ENCODE data around the gene ATP11B.
"Not testable (repeated sequence)": the region's sequence is repeated elsewhere in the genome, so short reads cannot be mapped to it uniquely, and the experiment has no call there.

Gene ATP11B

DNA sequence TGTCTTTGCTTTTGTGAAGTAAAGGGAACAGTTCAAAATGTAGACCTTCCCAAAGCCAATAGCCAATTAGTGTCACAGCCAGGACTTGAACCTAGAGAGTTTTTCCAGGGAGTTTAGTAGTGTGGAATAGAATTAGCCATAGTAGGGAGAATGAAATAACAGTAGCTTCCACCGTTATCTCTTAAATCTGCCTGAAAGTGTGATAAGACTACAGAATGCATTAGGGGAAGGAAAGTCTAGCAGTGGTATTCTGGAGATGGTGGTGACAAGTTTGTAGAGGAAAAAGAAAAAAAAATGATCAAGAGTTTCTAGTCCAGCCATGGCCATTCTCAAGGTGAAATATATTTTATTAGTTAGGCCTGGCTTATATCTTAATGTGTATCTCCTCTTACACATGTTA, 13.8 kb downstream of the ATP11B start:
- H3K27ac Mint-ChIP-seq, result no peak overlapping the region
- H3K36me3 Mint-ChIP-seq (ENCODE audit: low read depth), result peaks cover 12% of the 10 kb centered on the region
- H3K9me3 Mint-ChIP-seq, result no peaks in the 10 kb centered on the region
- H3K4me1 Mint-ChIP-seq (ENCODE audit: low read depth), result peaks cover 70% of the 10 kb centered on the region
- no peak overlapping the region for H3K4me3 Mint-ChIP-seq
- no peaks in the 10 kb centered on the region for H3K27me3 Mint-ChIP-seq

DNA sequence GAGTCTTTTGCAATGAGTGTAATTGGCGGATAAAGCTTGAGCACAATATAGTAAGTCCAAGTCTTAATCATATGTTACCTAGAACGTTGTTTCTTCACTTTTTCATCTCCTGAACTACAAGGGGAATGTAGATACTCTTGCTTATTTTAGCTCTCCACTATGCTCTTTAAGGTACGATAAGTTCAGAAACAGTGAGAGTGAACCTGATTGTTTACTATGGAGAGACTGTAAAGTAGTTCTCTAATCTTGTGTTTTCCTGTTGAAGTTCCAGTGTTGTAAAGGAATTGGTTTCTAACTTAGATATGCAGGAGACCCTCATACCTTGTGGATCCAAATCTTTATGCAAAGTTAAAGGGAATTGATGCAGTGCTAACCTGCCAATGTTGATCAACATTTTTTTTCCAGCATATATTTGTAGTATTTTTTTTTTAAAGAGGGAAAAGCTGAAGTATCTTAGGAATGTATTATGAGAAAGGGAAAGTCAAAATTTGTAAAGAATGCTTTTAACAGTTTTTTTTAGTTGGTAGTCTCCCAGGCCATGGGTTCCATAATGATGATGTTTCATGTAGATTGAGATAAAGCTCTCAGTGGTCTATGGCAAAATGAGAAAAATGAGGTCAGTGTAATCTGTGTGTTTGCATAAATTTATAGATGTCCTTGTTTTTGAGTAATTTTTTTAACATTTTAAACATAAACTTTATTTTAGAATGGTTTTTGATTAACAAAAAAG, 14.9 kb downstream of the ATP11B start:
- H3K27ac Mint-ChIP-seq, result no peak overlapping the region
- H3K4me3 Mint-ChIP-seq, result no peak overlapping the region

DNA sequence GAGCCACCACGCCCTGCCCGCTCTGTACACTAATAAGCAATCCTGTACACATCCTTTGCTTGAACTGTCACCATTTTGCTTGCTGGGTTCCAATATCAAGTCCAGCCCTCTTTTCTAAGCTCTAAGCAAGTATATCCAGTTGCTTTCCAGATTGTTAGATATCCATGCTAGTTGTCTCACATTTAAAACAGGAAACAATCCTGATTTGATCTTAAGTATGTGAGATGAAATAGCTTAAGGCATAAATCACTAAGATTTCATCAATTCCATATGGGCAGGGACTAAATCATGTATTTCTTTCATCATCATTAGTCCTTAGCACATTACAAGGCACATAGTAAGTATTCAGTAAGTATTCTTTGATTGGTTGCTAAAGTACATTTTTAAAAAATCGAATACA, 16.2 kb downstream of the ATP11B start:
- H3K27me3 Mint-ChIP-seq, result no peaks in the 10 kb centered on the region
- H3K9me3 Mint-ChIP-seq, result no peaks in the 10 kb centered on the region
- peaks cover 59% of the 10 kb centered on the region for H3K4me1 Mint-ChIP-seq (ENCODE audit: low read depth)
- H3K4me3 Mint-ChIP-seq, result no peak overlapping the region
- H3K27ac Mint-ChIP-seq, result no peak overlapping the region
- peaks cover 17% of the 10 kb centered on the region for H3K36me3 Mint-ChIP-seq (ENCODE audit: low read depth)

More for the DNA sequence above, 14.9 kb downstream of the ATP11B start:
- Mint-ChIP-seq H3K9me3 (no peaks in the 10 kb centered on the region), H3K36me3 (ENCODE audit: low read depth) (peaks cover 18% of the 10 kb centered on the region), H3K4me1 (ENCODE audit: low read depth) (peaks cover 66% of the 10 kb centered on the region), H3K27me3 (no peaks in the 10 kb centered on the region)

DNA sequence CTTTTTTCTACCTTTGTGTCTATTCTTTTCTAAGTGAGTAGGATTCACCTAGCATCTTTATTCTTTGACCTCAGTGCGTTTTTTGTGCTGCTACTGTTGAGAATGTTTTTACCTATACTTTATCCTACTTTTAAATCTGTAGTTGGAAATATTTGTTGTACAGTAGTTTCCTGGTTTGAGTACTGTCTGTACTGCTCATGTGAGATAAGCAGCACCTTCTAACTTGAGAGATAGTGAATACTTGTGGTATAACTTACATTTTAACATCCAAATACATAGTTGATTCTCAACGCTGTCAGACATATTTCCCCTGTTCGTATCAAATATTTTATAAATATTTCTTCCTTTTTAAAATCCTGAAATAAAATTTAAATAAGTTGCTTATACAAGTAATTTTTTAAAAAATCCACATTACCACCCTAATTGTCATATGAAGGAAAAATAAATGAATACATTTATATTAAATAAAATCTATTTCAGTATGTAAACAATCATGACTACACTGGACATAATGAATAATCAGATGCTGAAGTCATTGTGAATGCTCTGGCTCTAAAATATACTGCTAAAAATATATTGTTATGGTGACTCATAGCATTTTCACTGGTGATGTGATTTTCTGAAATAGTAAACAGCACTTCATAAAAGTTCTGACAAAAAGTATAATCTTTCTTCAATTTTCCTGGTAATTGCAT, 17.4 kb downstream of the ATP11B start:
- Mint-ChIP-seq H3K27me3 (no peaks in the 10 kb centered on the region), H3K36me3 (ENCODE audit: low read depth) (peaks cover 10% of the 10 kb centered on the region), H3K4me3 (no peak overlapping the region), H3K4me1 (ENCODE audit: low read depth) (peaks cover 62% of the 10 kb centered on the region), H3K9me3 (no peaks in the 10 kb centered on the region), H3K27ac (no peak overlapping the region)

DNA sequence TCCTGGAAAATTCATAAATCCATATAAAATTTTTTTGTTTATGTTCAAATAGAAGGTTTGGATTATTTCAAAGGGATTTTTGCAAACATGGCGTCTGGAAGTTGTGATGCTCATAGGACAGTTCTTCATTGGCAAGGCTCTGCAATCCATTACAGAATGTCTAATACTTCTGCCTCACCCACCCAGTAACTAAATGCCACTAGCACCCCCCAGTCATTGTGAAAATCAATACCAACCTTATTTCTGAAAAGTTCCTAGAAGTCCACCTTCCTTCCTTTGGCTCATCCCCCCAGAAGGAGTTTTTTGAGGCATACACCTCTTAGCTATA, 17.9 kb downstream of the ATP11B start:
- H3K9me3 Mint-ChIP-seq, result no peaks in the 10 kb centered on the region
- H3K27ac Mint-ChIP-seq, result no peak overlapping the region
- H3K4me1 Mint-ChIP-seq (ENCODE audit: low read depth), result peaks cover 63% of the 10 kb centered on the region
- H3K27me3 Mint-ChIP-seq, result no peaks in the 10 kb centered on the region
- H3K4me3 Mint-ChIP-seq, result no peak overlapping the region
- H3K36me3 Mint-ChIP-seq (ENCODE audit: low read depth), result peaks cover 10% of the 10 kb centered on the region

DNA sequence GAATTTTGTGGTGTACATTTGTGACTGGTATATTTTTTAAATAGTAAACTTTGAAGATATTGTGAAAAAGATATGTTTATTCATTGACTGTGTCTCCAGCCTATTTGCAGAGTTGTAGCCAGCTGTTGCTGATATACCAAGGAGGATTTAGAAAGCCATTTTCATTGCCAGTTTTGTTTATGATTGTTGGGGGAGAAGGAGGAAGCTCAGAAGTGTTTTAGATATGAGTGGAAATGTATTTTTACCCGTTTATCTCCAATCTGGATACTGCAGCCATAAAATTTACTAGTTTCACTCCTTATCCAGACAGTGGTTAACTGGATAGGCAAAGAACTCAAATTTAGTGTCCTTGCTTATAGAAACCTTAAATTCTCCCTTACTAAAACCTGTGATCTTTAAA, 18.8 kb downstream of the ATP11B start:
- Mint-ChIP-seq H3K27me3 (no peaks in the 10 kb centered on the region), H3K36me3 (ENCODE audit: low read depth) (peaks cover 7% of the 10 kb centered on the region), H3K4me3 (no peak overlapping the region), H3K9me3 (no peaks in the 10 kb centered on the region), H3K4me1 (ENCODE audit: low read depth) (peaks cover 57% of the 10 kb centered on the region), H3K27ac (no peak overlapping the region)

DNA sequence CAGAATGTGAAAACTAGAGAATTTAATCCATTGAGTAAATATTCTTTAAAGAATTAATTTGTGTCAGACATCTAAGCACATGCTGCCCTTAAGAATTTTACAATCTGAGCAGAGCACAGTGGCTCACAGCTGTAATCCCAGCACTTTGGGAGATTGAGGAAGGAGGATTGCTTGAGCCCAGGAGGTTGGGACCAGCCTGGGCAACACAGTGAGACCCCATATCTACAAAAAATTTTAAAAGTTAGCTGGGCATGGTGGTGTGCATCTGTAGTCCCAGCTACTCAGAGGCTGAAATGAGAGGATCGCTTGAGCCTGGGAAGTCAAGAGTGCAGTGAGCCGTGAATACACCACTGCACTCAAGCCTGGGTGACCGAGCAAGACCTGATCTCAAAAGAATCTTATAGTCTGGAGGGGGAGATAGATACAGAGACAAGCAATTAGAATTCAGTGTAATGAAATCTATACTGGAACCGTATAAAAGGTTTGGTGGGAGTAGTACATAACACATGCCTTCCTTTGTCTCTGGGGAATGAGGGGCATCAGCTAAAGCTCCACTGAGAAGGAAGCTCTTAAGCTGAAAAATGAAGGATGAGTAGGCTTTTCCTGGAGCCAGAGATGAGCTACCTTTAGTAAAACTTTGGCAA, 21.2 kb downstream of the ATP11B start:
- Mint-ChIP-seq H3K9me3 (no peaks in the 10 kb centered on the region), H3K27ac (no peak overlapping the region), H3K36me3 (ENCODE audit: low read depth) (peaks cover 7% of the 10 kb centered on the region), H3K27me3 (no peaks in the 10 kb centered on the region), H3K4me3 (no peak overlapping the region), H3K4me1 (ENCODE audit: low read depth) (peaks cover 57% of the 10 kb centered on the region)

DNA sequence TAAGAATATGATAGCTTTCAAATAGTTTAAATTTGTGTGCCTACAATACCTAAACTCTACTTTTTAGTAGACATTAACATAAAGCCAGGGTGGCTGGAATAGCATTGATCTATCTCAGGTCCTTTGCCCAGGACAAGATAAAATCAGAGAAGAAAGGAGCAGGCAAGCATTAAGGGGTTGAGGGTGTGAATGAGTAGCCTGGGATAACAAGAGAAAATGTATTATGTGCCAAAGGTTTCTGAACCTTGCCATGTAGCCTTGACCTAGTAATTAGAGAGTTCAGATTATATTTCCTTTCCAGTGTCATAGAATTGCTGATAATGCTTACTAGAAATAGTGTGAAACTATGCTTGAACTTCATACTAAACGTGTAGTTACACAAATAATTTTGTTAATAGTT, 22.9 kb downstream of the ATP11B start:
- no peaks in the 10 kb centered on the region for H3K9me3 Mint-ChIP-seq
- H3K36me3 Mint-ChIP-seq (ENCODE audit: low read depth), result peaks cover 13% of the 10 kb centered on the region
- H3K4me3 Mint-ChIP-seq, result no peak overlapping the region
- peaks cover 53% of the 10 kb centered on the region for H3K4me1 Mint-ChIP-seq (ENCODE audit: low read depth)
- H3K27me3 Mint-ChIP-seq, result no peaks in the 10 kb centered on the region
- no peak overlapping the region for H3K27ac Mint-ChIP-seq

DNA sequence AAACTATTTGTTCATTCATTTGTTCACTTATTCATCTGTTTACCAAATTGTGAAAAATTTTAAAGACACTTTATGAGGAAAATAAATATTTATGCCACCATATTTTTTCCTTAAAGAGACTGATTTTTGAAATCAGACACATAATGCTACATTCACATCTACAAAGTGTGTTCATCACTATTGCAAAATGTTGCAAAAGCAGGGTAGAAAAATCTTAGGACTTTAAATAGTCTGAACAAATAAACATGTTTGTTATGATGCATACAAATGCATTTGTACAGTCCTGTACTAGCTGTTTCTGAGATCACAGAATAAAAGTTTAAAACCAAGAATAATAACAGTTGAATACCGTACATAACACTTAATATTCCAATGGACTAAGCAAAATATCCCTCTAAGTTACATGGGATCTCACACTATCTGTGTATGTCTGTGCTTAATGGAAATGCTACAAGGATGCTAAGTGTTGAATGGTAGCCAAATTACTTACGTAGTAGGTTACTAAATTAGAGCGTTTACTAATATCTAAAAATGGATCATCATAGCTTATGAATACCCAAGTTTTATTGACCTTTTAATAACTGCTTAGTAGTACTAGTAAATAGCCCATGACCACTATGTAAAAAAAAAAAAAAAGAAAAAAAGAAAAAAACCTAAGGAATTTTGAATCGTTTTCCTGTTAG, 25.1 kb downstream of the ATP11B start:
- Mint-ChIP-seq H3K4me1 (ENCODE audit: low read depth) (peaks cover 45% of the 10 kb centered on the region), H3K9me3 (no peaks in the 10 kb centered on the region), H3K36me3 (ENCODE audit: low read depth) (peaks cover 26% of the 10 kb centered on the region), H3K27me3 (no peaks in the 10 kb centered on the region), H3K27ac (no peak overlapping the region), H3K4me3 (no peak overlapping the region)

DNA sequence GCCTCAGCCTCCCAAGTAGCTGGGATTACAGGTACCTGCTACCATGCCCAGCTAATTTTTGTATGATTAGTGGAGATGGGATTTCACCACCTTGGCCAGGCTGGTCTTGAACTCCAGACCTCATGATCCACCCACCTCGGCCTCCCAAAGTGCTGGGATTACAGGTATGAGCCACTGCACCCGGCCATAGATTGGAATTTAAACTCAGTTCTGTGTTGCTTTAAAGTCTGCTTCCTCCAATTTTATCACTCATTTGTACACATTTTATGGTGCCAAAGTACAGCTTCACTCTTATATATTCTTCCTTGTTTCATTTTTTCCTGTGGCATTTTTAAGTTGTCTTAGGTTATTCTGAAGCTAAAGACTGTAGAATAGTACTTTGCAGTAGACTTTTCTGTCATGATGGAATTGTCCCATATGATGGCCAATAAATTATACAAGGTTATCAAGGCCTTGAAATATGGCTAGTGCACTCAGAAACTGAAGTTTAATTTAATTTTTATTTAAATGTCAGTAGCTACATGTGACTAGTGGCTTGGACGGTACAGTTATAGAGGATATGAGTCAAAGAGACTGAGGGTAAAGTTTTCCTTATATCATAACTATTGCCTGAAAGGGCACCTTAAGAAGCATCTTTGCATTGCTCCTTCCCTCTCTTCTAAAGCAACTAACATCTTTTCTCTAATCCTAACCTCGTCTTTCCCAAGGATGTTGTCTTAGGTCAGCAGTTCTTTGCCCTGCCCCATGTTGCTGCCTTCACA, 28.1 kb downstream of the ATP11B start:
- Mint-ChIP-seq H3K4me3 (no peak overlapping the region), H3K9me3 (no peaks in the 10 kb centered on the region), H3K36me3 (ENCODE audit: low read depth) (peaks cover 48% of the 10 kb centered on the region), H3K27me3 (no peaks in the 10 kb centered on the region), H3K4me1 (ENCODE audit: low read depth) (peaks cover 44% of the 10 kb centered on the region), H3K27ac (peak overlapping the region; percentile 4)

DNA sequence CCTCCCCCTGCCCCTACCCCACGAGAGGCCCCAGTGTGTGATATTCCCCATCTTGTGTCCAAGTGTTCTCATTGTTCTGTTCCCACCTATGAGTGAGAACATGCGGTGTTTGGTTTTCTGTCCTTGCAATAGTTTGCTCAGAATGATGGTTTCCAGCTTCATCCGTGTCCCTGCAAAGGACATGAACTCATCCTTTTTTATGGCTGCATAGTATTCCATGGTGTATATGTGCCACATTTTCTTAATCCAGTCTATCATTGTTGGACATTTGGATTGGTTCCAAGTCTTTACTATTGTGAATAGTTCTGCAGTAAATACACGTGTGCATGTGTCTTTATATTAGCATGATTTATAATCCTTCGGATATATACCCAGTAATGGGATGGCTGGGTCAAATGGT, 29.0 kb downstream of the ATP11B start:
- H3K27ac Mint-ChIP-seq, H3K4me3 Mint-ChIP-seq, H3K9me3 Mint-ChIP-seq, H3K27me3 Mint-ChIP-seq: not testable (repeated sequence)
- Mint-ChIP-seq H3K36me3 (ENCODE audit: low read depth) (peaks cover 50% of the 10 kb centered on the region), H3K4me1 (ENCODE audit: low read depth) (peaks cover 51% of the 10 kb centered on the region)

DNA sequence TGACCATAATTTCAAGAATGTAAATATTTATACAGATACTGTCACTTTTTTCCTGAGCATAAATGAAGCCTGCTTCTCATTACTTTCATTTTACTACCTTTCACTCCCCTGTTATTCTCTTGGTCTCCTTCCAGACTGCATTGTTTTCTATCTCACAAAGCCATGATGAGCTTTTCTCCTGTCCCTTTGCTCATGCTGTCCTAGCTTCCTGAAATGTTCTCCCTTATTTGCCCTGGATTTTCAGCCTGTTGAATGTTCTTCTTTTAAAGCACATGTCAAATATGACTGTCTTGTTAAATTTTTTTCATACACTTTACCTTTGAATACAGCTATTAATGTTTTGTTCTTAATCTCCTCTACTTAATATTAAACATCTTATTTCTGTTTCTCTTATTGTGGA, 31.7 kb downstream of the ATP11B start:
- H3K36me3 Mint-ChIP-seq (ENCODE audit: low read depth), result peaks cover 50% of the 10 kb centered on the region
- no peak overlapping the region for H3K4me3 Mint-ChIP-seq
- peaks cover 38% of the 10 kb centered on the region for H3K4me1 Mint-ChIP-seq (ENCODE audit: low read depth)
- H3K27me3 Mint-ChIP-seq, result no peaks in the 10 kb centered on the region
- H3K9me3 Mint-ChIP-seq, result no peaks in the 10 kb centered on the region
- no peak overlapping the region for H3K27ac Mint-ChIP-seq

DNA sequence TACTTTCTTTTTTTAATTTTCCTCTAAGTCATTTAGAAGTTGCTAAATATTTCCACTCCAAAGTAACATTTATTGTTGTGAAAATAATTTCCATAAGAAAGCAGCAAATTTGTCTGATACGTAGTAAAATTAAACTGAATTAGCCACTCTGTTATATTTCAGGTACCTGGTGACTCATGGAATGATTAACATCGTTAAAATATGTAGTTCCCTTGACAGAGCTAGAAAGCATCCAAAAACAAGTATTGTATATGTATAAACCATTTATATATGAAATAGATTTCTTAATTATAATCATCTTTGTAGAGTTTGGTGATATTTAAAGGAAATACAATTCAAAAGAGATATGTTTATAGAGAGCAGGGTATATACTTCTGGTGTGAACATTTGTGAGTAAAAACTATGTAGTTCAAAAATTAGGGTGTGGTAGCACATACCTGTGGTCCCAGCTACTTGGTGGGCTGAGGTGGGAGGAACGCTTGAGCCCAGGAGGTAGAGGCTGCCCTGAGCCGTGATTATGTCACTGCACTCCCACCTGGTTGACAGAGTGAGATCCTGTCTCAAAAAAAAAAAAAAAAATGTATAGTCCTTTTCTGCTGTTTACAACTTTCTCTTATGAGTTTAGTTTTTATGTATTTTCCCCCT, 36.6 kb downstream of the ATP11B start:
- Mint-ChIP-seq H3K4me1 (ENCODE audit: low read depth) (peaks cover 19% of the 10 kb centered on the region), H3K36me3 (ENCODE audit: low read depth) (peaks cover 37% of the 10 kb centered on the region), H3K27ac (no peak overlapping the region), H3K4me3 (no peak overlapping the region), H3K9me3 (no peaks in the 10 kb centered on the region), H3K27me3 (no peaks in the 10 kb centered on the region)

DNA sequence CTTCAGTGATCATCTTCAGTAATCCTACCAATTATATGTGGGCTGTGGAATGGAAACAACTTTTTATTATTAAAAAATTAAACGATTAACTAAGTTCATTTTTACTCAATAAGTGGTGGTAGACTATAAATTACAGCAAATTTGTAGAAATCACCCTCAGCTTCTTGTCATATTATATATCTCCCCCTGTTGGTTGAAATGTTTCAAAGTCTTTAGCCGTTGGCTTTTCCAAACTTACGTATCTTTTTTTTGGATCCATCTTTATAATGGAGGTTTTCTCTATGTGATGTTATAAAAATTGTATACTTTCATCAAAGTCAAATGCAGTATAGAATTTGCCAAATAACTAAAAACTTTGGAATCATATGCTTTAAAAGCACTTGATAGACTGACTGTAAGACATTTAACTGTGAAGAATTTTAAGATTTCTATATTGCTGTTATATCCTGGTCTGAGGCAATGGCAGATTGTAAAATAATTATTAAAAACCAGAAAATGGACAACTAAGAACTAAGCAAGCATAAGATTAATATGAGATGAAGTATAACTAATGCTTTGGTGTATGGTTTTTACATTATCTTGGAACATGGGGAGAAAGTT, 44.7 kb downstream of the ATP11B start:
- no peaks in the 10 kb centered on the region for H3K4me1 Mint-ChIP-seq (ENCODE audit: low read depth)
- H3K4me3 Mint-ChIP-seq, result no peak overlapping the region
- no peaks in the 10 kb centered on the region for H3K9me3 Mint-ChIP-seq
- H3K27ac Mint-ChIP-seq, result no peak overlapping the region
- H3K36me3 Mint-ChIP-seq (ENCODE audit: low read depth), result peaks cover 56% of the 10 kb centered on the region
- no peaks in the 10 kb centered on the region for H3K27me3 Mint-ChIP-seq

Measured in stimulated activated naive CD8-positive, alpha-beta T cell treated with anti-CD3 and anti-CD28 coated beads, Interleukin-15, Interleukin-2, amounts not matched to agents 100 ng/mL and 50 ng/mL, for 24 hours (primary cell).